Measurements from ENCODE around the gene FZD2. TPM values are rescaled to one million over a fixed set of nuclear protein-coding genes. Genes with fewer than 3 reads are reported as not detected.

The FZD2 gene
- total RNA-seq, 1 donor = 15.9 TPM

GRCh38 chr17:44558710-44559633, 1.7 kb downstream of the FZD2 start:
- no peak overlapping the region for H2AFZ ChIP-seq (ENCODE audit: low read length)
- H3K79me2 ChIP-seq (ENCODE audit: insufficient read depth, low read length) = peaks cover 16% of the 10 kb centered on the region
- DNase-seq (ENCODE audit: insufficient read length, low spot score, missing footprints) = peak; percentile 42
- peaks cover 14% of the 10 kb centered on the region for H4K20me1 ChIP-seq (ENCODE audit: insufficient read depth, low read length)
- no peaks in the 10 kb centered on the region for H3K27me3 ChIP-seq (ENCODE audit: insufficient read depth, low read length)
- H3K4me2 ChIP-seq (ENCODE audit: insufficient read depth, low read length) = peak overlapping the region; percentile 86
- peaks cover 7% of the 10 kb centered on the region for H3K36me3 ChIP-seq (ENCODE audit: insufficient read depth, low read length)
- no peak overlapping the region for H3K27ac ChIP-seq (ENCODE audit: low read depth, low read length)
- no peak for TF ChIP-seq CTCF (IDR thresholded peaks at IDR 0.05; ENCODE audit: extremely low read depth, low read depth, low read length)
- H3K4me1 ChIP-seq (ENCODE audit: insufficient read depth, low read length) = peaks cover 25% of the 10 kb centered on the region
- H3K9me3 ChIP-seq (ENCODE audit: low read depth, low read length) = no peaks in the 10 kb centered on the region
- H3K4me3 ChIP-seq (ENCODE audit: insufficient read depth, low read length) = peak overlapping the region; percentile 87

DNA sequence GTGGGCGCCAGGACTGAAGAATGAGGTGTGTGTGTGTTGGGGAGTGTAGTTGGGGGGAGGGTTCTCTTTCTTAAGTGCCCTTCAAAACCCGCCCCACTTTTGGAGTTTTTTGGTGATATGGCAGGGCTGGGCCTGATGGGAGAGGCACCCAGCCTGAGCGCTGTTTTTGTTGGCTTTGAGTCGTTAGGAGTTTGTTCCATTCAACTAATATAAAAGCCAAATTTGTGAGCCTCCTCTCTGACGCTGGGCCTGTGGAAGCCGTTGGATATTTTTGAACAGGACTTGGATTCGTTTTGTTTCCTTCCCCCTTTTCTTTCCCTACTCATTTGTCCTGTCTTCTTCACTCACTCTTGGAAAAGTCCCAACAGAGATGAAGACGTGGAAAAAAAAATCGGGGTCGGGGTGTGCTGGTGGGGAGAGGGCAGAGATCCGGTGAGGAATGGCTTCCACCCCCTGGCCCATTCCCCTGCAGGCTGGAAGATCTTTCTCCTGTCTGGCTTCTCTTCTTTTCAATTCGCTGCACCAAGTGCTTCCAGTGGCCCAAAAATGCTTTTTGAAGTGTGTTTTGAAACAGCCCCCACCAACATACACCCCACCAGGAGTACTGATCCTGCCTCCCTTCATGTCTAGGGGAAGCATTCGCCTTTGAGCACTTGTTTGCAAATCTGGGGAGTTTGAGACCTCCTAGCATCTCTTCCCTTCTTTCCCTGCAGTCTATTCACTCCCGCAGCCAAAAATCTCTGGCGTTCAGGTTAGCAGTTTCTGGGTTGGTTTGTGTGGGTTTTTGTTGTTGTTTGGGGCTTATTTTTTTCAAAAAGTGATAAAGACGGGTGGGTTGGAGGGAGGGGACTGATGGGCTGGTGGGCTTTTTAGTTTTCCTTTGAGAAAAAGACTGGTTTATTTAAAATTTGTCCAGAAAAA, 2.6 kb downstream of the FZD2 start:
- peaks cover 14% of the 10 kb centered on the region for H4K20me1 ChIP-seq (ENCODE audit: insufficient read depth, low read length)
- H3K36me3 ChIP-seq (ENCODE audit: insufficient read depth, low read length) = peaks cover 7% of the 10 kb centered on the region
- no peaks in the 10 kb centered on the region for H3K27me3 ChIP-seq (ENCODE audit: insufficient read depth, low read length)
- H3K27ac ChIP-seq (ENCODE audit: low read depth, low read length) = no peak overlapping the region
- peaks cover 25% of the 10 kb centered on the region for H3K4me1 ChIP-seq (ENCODE audit: insufficient read depth, low read length)
- no peak overlapping the region for H2AFZ ChIP-seq (ENCODE audit: low read length)
- H3K4me3 ChIP-seq (ENCODE audit: insufficient read depth, low read length) = peak overlapping the region; percentile 47
- peak; percentile 90 for DNase-seq (ENCODE audit: insufficient read length, low spot score, missing footprints)
- H3K4me2 ChIP-seq (ENCODE audit: insufficient read depth, low read length) = peak overlapping the region; percentile 86
- peaks cover 16% of the 10 kb centered on the region for H3K79me2 ChIP-seq (ENCODE audit: insufficient read depth, low read length)
- TF ChIP-seq CTCF (IDR thresholded peaks at IDR 0.05; ENCODE audit: extremely low read depth, low read depth, low read length) = no peak
- no peaks in the 10 kb centered on the region for H3K9me3 ChIP-seq (ENCODE audit: low read depth, low read length)

GRCh38 chr17:44561237-44561623, 3.9 kb downstream of the FZD2 start:
- Histone ChIP-seq H4K20me1 (ENCODE audit: insufficient read depth, low read length) (peaks cover 14% of the 10 kb centered on the region), H3K4me2 (ENCODE audit: insufficient read depth, low read length) (peak overlapping the region; percentile 86), H3K4me3 (ENCODE audit: insufficient read depth, low read length) (no peak overlapping the region)

More at GRCh38 chr17:44561237-44561623, 3.9 kb downstream of the FZD2 start:
- no peak overlapping the region for H2AFZ ChIP-seq (ENCODE audit: low read length)
- H3K4me1 ChIP-seq (ENCODE audit: insufficient read depth, low read length) = peaks cover 21% of the 10 kb centered on the region
- no peaks in the 10 kb centered on the region for H3K27me3 ChIP-seq (ENCODE audit: insufficient read depth, low read length)
- H3K27ac ChIP-seq (ENCODE audit: low read depth, low read length) = no peak overlapping the region
- H3K9me3 ChIP-seq (ENCODE audit: low read depth, low read length) = no peaks in the 10 kb centered on the region
- no peak for TF ChIP-seq CTCF (IDR thresholded peaks at IDR 0.05; ENCODE audit: extremely low read depth, low read depth, low read length)
- no peak for DNase-seq (ENCODE audit: insufficient read length, low spot score, missing footprints)
- H3K79me2 ChIP-seq (ENCODE audit: insufficient read depth, low read length) = peaks cover 16% of the 10 kb centered on the region
- H3K36me3 ChIP-seq (ENCODE audit: insufficient read depth, low read length) = peaks cover 7% of the 10 kb centered on the region
